Measurements from ENCODE around the gene TSHR.
A peak's percentile ranks its signal among the peaks of the same experiment; 100 is the strongest.

The TSHR gene

GRCh38 chr14:81055971-81056370 is 100.5 kb downstream of the TSHR start:
- no peaks in the 10 kb centered on the region for H3K36me3 ChIP-seq (replicated peaks)
- DNase-seq: no peak
- no peaks in the 10 kb centered on the region for H3K27me3 ChIP-seq (replicated peaks)
- no peak overlapping the region for H3K4me3 ChIP-seq (ENCODE audit: low read depth, low read length)
- in situ Hi-C loops (cut with HindIII; ENCODE audit: low pct_ligation_motif_present, low sequenced_read_pairs): no loop called here
- TF ChIP-seq CTCF (IDR thresholded peaks at IDR 0.05; ENCODE audit: low read depth, low read length, missing control alignments): no peak
- H3K27ac ChIP-seq: no peak overlapping the region

- DNase-seq: no peak
- no peak for TF ChIP-seq CTCF (IDR thresholded peaks at IDR 0.05; ENCODE audit: low read depth, low read length, missing control alignments)
- no peaks in the 10 kb centered on the region for H3K36me3 ChIP-seq (replicated peaks)
- no peaks in the 10 kb centered on the region for H3K27me3 ChIP-seq (replicated peaks)
- in situ Hi-C loops (cut with HindIII; ENCODE audit: low pct_ligation_motif_present, low sequenced_read_pairs): no loop called here
- H3K27ac ChIP-seq: no peak overlapping the region
- H3K4me3 ChIP-seq (ENCODE audit: low read depth, low read length): no peak overlapping the region
Observed at GRCh38 chr14:81062380-81062779, 107.0 kb downstream of the TSHR start.

- TF ChIP-seq CTCF (IDR thresholded peaks at IDR 0.05; ENCODE audit: low read depth, low read length, missing control alignments): peak; percentile 43
- no peaks in the 10 kb centered on the region for H3K36me3 ChIP-seq (replicated peaks)
- no peak overlapping the region for H3K4me3 ChIP-seq (ENCODE audit: low read depth, low read length)
- no peaks in the 10 kb centered on the region for H3K27me3 ChIP-seq (replicated peaks)
- no peak overlapping the region for H3K27ac ChIP-seq
- no peak for DNase-seq
- in situ Hi-C loops (cut with HindIII; ENCODE audit: low pct_ligation_motif_present, low sequenced_read_pairs): no loop called here
Observed at GRCh38 chr14:81062816-81063215, 107.4 kb downstream of the TSHR start.

GRCh38 chr14:81066672-81067071 is 111.3 kb downstream of the TSHR start:
- no peak for DNase-seq
- Histone ChIP-seq H3K27me3 (replicated peaks) (no peaks in the 10 kb centered on the region), H3K36me3 (replicated peaks) (no peaks in the 10 kb centered on the region), H3K4me3 (ENCODE audit: low read depth, low read length) (no peak overlapping the region), H3K27ac (no peak overlapping the region)
- TF ChIP-seq CTCF (IDR thresholded peaks at IDR 0.05; ENCODE audit: low read depth, low read length, missing control alignments): no peak
- in situ Hi-C loops (cut with HindIII; ENCODE audit: low pct_ligation_motif_present, low sequenced_read_pairs): no loop called here

- no peak for DNase-seq
- no peak overlapping the region for H3K4me3 ChIP-seq (ENCODE audit: low read depth, low read length)
- no peak overlapping the region for H3K27ac ChIP-seq
- in situ Hi-C loops (cut with HindIII; ENCODE audit: low pct_ligation_motif_present, low sequenced_read_pairs): no loop called here
- TF ChIP-seq CTCF (IDR thresholded peaks at IDR 0.05; ENCODE audit: low read depth, low read length, missing control alignments): no peak
- H3K36me3 ChIP-seq (replicated peaks): no peaks in the 10 kb centered on the region
- no peaks in the 10 kb centered on the region for H3K27me3 ChIP-seq (replicated peaks)
Observed at GRCh38 chr14:81067156-81067555, 111.7 kb downstream of the TSHR start.

GRCh38 chr14:81068176-81068782 is 112.9 kb downstream of the TSHR start:
- in situ Hi-C loops (cut with HindIII; ENCODE audit: low pct_ligation_motif_present, low sequenced_read_pairs): no loop called here
- no peaks in the 10 kb centered on the region for H3K36me3 ChIP-seq (replicated peaks)
- no peak overlapping the region for H3K27ac ChIP-seq
- H3K27me3 ChIP-seq (replicated peaks): no peaks in the 10 kb centered on the region
- no peak overlapping the region for H3K4me3 ChIP-seq (ENCODE audit: low read depth, low read length)
- DNase-seq: no peak
- no peak for TF ChIP-seq CTCF (IDR thresholded peaks at IDR 0.05; ENCODE audit: low read depth, low read length, missing control alignments)

Data from brain microvascular endothelial cell (primary cell).